Tibial nerve (tissue), 4 donors: ENCODE measurements around the gene C3orf18. TPM values are rescaled to one million over a fixed set of nuclear protein-coding genes. Genes with fewer than 3 reads are reported as not detected.

ENCODE experiments used
- DNase-seq, 2 donors: peaks; one replicate each; pipeline ENCODE4 v3.0.0-alpha.2; 2019; ENCODE audit warnings: low spot score in 2 of 2
- H3K27ac ChIP-seq, 4 donors: fragments of 200-600 bp; sonication (generic) in 3 of 4; one replicate each; pipeline ENCODE4 v1.5.1; 2017 to 2019; ENCODE audit warnings: mild to moderate bottlenecking in 1 of 4
- H3K27me3 ChIP-seq, 2 donors: fragments of 200-600 bp; sonication (generic) in 1 of 2; one replicate each; pipeline versions ENCODE4 v1.5.1 to v1.6.0; 2017 to 2019
- H3K36me3 ChIP-seq, 3 donors: fragments of 200-600 bp; sonication (generic); one replicate each; pipeline ENCODE4 v1.5.1; 2018 to 2019
- H3K4me1 ChIP-seq, 4 donors: fragments of 200-600 bp; sonication (generic) in 3 of 4; one replicate each; pipeline ENCODE4 v1.5.1; 2017 to 2019
- H3K4me3 ChIP-seq, 4 donors: fragments of 200-600 bp; sonication (generic) in 3 of 4; one replicate each; pipeline ENCODE4 v1.5.1; 2017 to 2019; ENCODE audit warnings: mild to moderate bottlenecking in 1 of 4, moderate library complexity in 1 of 4
- H3K9me3 ChIP-seq, 4 donors: fragments of 200-600 bp; sonication (generic) in 3 of 4; one replicate each; pipeline ENCODE4 v1.5.1; 2017 to 2019
- CTCF ChIP-seq, 5 experiments: fragments of 200-600 bp in 3 of 5; fragments of 450-650 bp in 2 of 5; sonication (generic) in 3 of 5; IDR thresholded peaks; one replicate each; pipeline ENCODE4 v1.5.1; 2016 to 2019; ENCODE audit warnings: antibody characterized with exemption in 5 of 5, mild to moderate bottlenecking in 3 of 5, moderate library complexity in 2 of 5
- EP300 ChIP-seq, 2 donors: sonication (generic); formaldehyde crosslinking; IDR thresholded peaks; one replicate each; pipeline ENCODE4 v1.6.1; 2017; ENCODE audit warnings: antibody characterized with exemption in 2 of 2, mild to moderate bottlenecking in 1 of 2
- POLR2A ChIP-seq, 2 donors: fragments of 450-650 bp; IDR thresholded peaks; one replicate each; pipeline ENCODE4 v1.6.1; 2017; ENCODE audit warnings: antibody characterized with exemption in 2 of 2, mild to moderate bottlenecking in 2 of 2, moderate library complexity in 2 of 2
- WGBS, 2 donors: methylation state at CpG; one replicate each; pipeline ENCODE4 v1.1.5; 2018; 5-methylcytosine and 5-hydroxymethylcytosine counted together
- total RNA-seq, 4 donors: library from RNA; depleted of rRNA; stranded (reverse); fragments of >200 nt; gene quantifications; one replicate each; pipeline ENCODE4 v1.1.0, GENCODE V29; 2016

C3orf18 gene
- total RNA-seq, 4 donors from 2014 or later: 12.2 to 21.1 (median 19.1) TPM

DNA sequence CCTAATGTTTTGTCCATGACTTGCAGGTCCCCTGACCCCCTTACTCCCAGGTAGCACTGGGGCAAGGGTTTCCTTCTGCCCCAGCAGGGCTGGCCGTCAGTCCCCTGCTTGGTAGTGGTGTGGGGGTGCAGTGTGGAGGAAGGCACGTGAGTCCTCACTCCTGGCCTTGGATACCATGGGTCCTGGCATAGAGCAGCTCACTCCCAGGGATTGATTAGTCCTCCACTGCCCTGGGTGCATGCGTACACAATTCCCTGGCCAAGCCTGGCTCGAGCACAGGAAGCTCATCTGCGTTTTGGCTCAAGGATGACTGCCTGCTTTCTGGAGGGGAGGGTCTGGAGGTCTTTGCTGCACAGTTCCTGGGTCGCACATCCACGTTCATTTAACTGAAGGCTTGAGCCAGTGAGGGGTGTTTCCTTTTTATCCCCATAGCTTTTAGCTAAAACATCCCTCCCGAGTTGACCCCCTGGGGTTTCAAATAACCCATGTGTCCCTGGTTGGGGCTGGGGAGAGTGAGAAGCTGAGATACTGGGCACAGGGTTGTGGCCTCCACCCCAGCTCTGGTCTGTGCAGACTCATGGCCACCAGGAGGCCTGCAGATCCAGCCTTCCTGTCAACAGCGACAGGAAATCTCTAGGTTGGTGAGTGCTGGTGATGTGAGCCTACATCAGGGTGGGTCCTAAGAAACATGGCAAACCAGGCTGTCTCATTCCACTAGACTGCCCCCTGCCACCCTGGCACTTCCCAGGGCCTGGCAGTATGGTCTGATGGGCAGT is 13.3 kb upstream of the C3orf18 start:
- Histone ChIP-seq H3K36me3 (peaks cover 0 to 93% (median 0%) of the 10 kb centered on the region in 3 donors), H3K4me1 (peaks cover 0 to 5% (median 0%) of the 10 kb centered on the region in 4 donors), H3K9me3 (no peaks in the 10 kb centered on the region), H3K4me3 (no peak overlapping the region), H3K27ac (no peak overlapping the region), H3K27me3 (no peaks in the 10 kb centered on the region)
- 76 to 77% methylated on average over 9 of the region's 9 CpGs for WGBS, 2 donors
- TF ChIP-seq EP300 (IDR thresholded peaks at IDR 0.05): no peak
- no peak for TF ChIP-seq POLR2A (IDR thresholded peaks at IDR 0.05)
- no peak for TF ChIP-seq CTCF (IDR thresholded peaks at IDR 0.05)
- no peak for DNase-seq

DNA sequence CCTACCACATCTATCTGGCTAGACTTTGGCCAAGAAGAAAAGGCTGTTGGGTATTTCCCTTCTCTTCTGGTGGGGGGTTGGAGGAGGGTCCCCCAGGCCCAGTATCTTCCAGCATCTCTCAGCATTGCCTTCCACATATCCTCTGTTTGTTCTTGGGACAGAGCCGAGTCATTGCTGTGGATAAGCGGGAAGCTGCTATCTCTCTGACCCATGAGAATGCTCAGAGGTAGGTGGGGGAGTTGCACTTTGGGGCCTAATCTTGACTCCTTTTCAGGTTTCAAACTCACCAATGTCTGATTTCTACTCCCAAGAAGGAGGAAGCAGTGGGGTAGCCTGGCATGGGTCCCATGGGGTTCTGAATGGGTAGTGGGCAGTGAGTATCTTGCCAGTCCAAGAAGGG is 9.8 kb upstream of the C3orf18 start:
- DNase-seq: no peak
- TF ChIP-seq CTCF (IDR thresholded peaks at IDR 0.05): no peak
- no peak for TF ChIP-seq EP300 (IDR thresholded peaks at IDR 0.05)
- no peak for TF ChIP-seq POLR2A (IDR thresholded peaks at IDR 0.05)
- Histone ChIP-seq H3K27me3 (no peaks in the 10 kb centered on the region), H3K4me1 (peaks cover 0 to 8% (median 1%) of the 10 kb centered on the region in 4 donors), H3K36me3 (peaks cover 0 to 96% (median 0%) of the 10 kb centered on the region in 3 donors), H3K9me3 (no peaks in the 10 kb centered on the region), H3K4me3 (no peak overlapping the region), H3K27ac (no peak overlapping the region)
- 74 to 97% methylated on average over 2 of the region's 2 CpGs for WGBS, 2 donors

DNA sequence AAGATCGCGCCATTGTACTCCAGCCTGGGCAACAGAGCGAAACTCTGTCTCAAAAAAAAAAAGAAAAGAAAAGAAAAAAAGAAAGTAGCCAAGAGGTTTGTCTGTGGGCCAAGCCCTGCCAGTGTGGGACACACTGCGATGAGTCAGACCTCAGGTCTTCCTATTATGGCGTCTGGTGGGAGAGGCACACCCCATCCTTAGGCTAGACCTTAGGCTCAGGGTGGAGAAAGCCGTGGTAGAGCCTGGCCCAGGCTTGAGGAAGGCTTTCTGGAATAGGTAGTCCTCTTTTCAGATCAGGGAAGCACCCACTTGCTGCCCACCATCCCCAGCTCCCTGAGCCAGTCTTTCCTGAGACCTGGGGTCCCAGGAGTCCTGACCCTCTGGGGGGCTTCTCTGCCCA is 7.8 kb upstream of the C3orf18 start:
- Histone ChIP-seq H3K9me3 (no peaks in the 10 kb centered on the region), H3K36me3 (peaks cover 0 to 76% (median 0%) of the 10 kb centered on the region in 3 donors), H3K4me1 (peaks cover 0 to 28% (median 8%) of the 10 kb centered on the region in 4 donors), H3K27ac (no peak overlapping the region), H3K4me3 (no peak overlapping the region), H3K27me3 (no peaks in the 10 kb centered on the region)
- TF ChIP-seq EP300 (IDR thresholded peaks at IDR 0.05): no peak
- TF ChIP-seq POLR2A (IDR thresholded peaks at IDR 0.05): no peak
- no peak for TF ChIP-seq CTCF (IDR thresholded peaks at IDR 0.05)
- DNase-seq: no peak
- WGBS, 2 donors: 90% methylated on average over 6 of the region's 6 CpGs

- H3K27me3 ChIP-seq: no peaks in the 10 kb centered on the region
- TF ChIP-seq CTCF (IDR thresholded peaks at IDR 0.05): no peak
- no peak for TF ChIP-seq POLR2A (IDR thresholded peaks at IDR 0.05)
- TF ChIP-seq EP300 (IDR thresholded peaks at IDR 0.05): no peak
- no peaks in the 10 kb centered on the region for H3K9me3 ChIP-seq
- H3K4me1 ChIP-seq: peaks cover 0 to 35% (median 14%) of the 10 kb centered on the region in 4 donors
- no peak for DNase-seq
- peaks cover 0 to 67% (median 0%) of the 10 kb centered on the region in 3 donors for H3K36me3 ChIP-seq
- H3K4me3 ChIP-seq: no peak overlapping the region
- 40 to 75% methylated on average over 1 of the region's 1 CpG for WGBS, 2 donors
- no peak overlapping the region for H3K27ac ChIP-seq
Measured at GRCh38 chr3:50574444-50574831, 6.9 kb upstream of the C3orf18 start.
